Liver (tissue), 9 donors: ENCODE measurements around the gene SGK1. TPM values are rescaled to one million over a fixed set of nuclear protein-coding genes. Genes with fewer than 3 reads are reported as not detected.
"Not testable (repeated sequence)": the region's sequence is repeated elsewhere in the genome, so short reads cannot be mapped to it uniquely, and the experiment has no call there.

Experiments used
- DNase-seq: peaks from one replicate; pipeline ENCODE4 v3.0.0-alpha.2; 2017; ENCODE audit warnings: low spot score
- H3K27ac ChIP-seq, 2 donors: one replicate each; pipeline ENCODE4 v1.7.0; 2013; ENCODE audit warnings: inconsistent platforms in 2 of 2, low read length in 2 of 2, control low read depth in 1 of 2, low read depth in 1 of 2, mild to moderate bottlenecking in 1 of 2
- H3K27me3 ChIP-seq, 4 donors: one replicate each; pipeline versions ENCODE4 v1.6.1 to v1.7.0; 2013; ENCODE audit warnings: low read length in 3 of 4, inconsistent platforms in 1 of 4, mild to moderate bottlenecking in 1 of 4, moderate library complexity in 1 of 4; ENCODE audit not compliant: control insufficient read depth in 4 of 4, insufficient read depth in 4 of 4
- H3K36me3 ChIP-seq, 4 donors: one replicate each; pipeline versions ENCODE4 v1.6.1 to v1.7.0; 2013; ENCODE audit warnings: low read length in 3 of 4, mild to moderate bottlenecking in 3 of 4, low read depth in 1 of 4, moderate library complexity in 1 of 4; ENCODE audit not compliant: control insufficient read depth in 4 of 4, insufficient read depth in 3 of 4
- H3K4me1 ChIP-seq, 4 donors: one replicate each; pipeline versions ENCODE4 v1.6.1 to v1.7.0; 2013; ENCODE audit warnings: low read length in 3 of 4, mild to moderate bottlenecking in 3 of 4, moderate library complexity in 1 of 4; ENCODE audit not compliant: control insufficient read depth in 4 of 4, insufficient read depth in 4 of 4
- H3K4me3 ChIP-seq, 3 donors: one replicate each; pipeline versions ENCODE4 v1.6.1 to v1.7.0; 2013; ENCODE audit warnings: low read length in 3 of 3, control low read depth in 1 of 3, low read depth in 1 of 3, mild to moderate bottlenecking in 1 of 3
- H3K9ac ChIP-seq, 2 donors: one replicate each; pipeline ENCODE4 v1.7.0; 2013; ENCODE audit warnings: low read length in 2 of 2, mild to moderate bottlenecking in 2 of 2, moderate library complexity in 2 of 2, control low read depth in 1 of 2, low read depth in 1 of 2
- H3K9me3 ChIP-seq, 4 donors: one replicate each; pipeline versions ENCODE4 v1.6.1 to v1.7.0; 2013; ENCODE audit warnings: low read length in 3 of 4; ENCODE audit not compliant: control insufficient read depth in 4 of 4
- ATF3 ChIP-seq: IDR thresholded peaks from 2 replicates; pipeline ENCODE4 v1.6.1; 2016; ENCODE audit warnings: antibody characterized with exemption
- CTCF ChIP-seq: fragments of 150-350 bp; IDR thresholded peaks from 2 replicates; pipeline ENCODE4 v1.5.1; 2017; ENCODE audit warnings: improper control_type of control experiment, low read depth, low read length; ENCODE audit not compliant: missing input control
- EGR1 ChIP-seq, 2 donors: IDR thresholded peaks; 2 replicates each; pipeline ENCODE4 v1.6.1; 2016 to 2018; ENCODE audit warnings: antibody characterized with exemption in 2 of 2, low read depth in 2 of 2
- FOXA1 ChIP-seq: IDR thresholded peaks from 2 replicates; pipeline ENCODE4 v1.6.1; 2016; ENCODE audit warnings: antibody characterized with exemption
- FOXA2 ChIP-seq: IDR thresholded peaks from 2 replicates; pipeline ENCODE4 v1.6.1; 2016; ENCODE audit warnings: antibody characterized with exemption
- GABPA ChIP-seq, 2 donors: IDR thresholded peaks in 1 of 2; conservative IDR thresholded peaks in 1 of 2; 2 replicates each; pipeline ENCODE4 v1.6.1; 2016; ENCODE audit warnings: antibody characterized with exemption in 2 of 2, mild to moderate bottlenecking in 1 of 2, moderate library complexity in 1 of 2
- HNF4A ChIP-seq, 2 donors: conservative IDR thresholded peaks; 2 replicates each; pipeline ENCODE4 v1.6.1; 2016; ENCODE audit warnings: antibody characterized with exemption in 2 of 2, mild to moderate bottlenecking in 2 of 2
- HNF4G ChIP-seq: IDR thresholded peaks from 2 replicates; pipeline ENCODE4 v1.6.1; 2016; ENCODE audit warnings: antibody characterized with exemption
- JUND ChIP-seq, 2 donors: IDR thresholded peaks; 2 replicates each; pipeline ENCODE4 v1.6.1; 2016; ENCODE audit warnings: antibody characterized with exemption in 2 of 2
- NR2F2 ChIP-seq: IDR thresholded peaks from 2 replicates; pipeline ENCODE4 v1.6.1; 2016; ENCODE audit warnings: antibody characterized with exemption
- RAD21 ChIP-seq, 2 donors: IDR thresholded peaks; 2 replicates each; pipeline ENCODE4 v1.6.1; 2016; ENCODE audit warnings: antibody characterized with exemption in 2 of 2, mild to moderate bottlenecking in 2 of 2
- RXRA ChIP-seq, 2 donors: IDR thresholded peaks; 2 replicates each; pipeline ENCODE4 v1.6.1; 2017 to 2018; ENCODE audit warnings: antibody characterized with exemption in 2 of 2, mild to moderate bottlenecking in 1 of 2
- SP1 ChIP-seq: IDR thresholded peaks from 2 replicates; pipeline ENCODE4 v1.6.1; 2018; ENCODE audit warnings: antibody characterized with exemption, mild to moderate bottlenecking
- TAF1 ChIP-seq: conservative IDR thresholded peaks from 2 replicates; pipeline ENCODE4 v1.6.1; 2016; ENCODE audit warnings: antibody characterized with exemption, mild to moderate bottlenecking
- YY1 ChIP-seq: IDR thresholded peaks from 2 replicates; pipeline ENCODE4 v1.6.1; 2016; ENCODE audit warnings: antibody characterized with exemption, mild to moderate bottlenecking
- ZBTB33 ChIP-seq: IDR thresholded peaks from 2 replicates; pipeline ENCODE4 v1.6.1; 2016; ENCODE audit warnings: antibody characterized with exemption
- WGBS: extraction: QIAGEN DNeasy Blood & Tissue Kit; methylation state at CpG from one replicate; pipeline ENCODE4 v1.1.7; 2013; 5-methylcytosine and 5-hydroxymethylcytosine counted together
- polyA plus RNA-seq, 2 donors: library from polyadenylated mRNA; stranded (reverse) in 1 of 2; unstranded in 1 of 2; fragments of 200-250 nt in 1 of 2; fragments of >200 nt in 1 of 2; fragmentation: Nextera tagmentation in 1 of 2; extraction: Ambion mirVana in 1 of 2; gene quantifications; one replicate each; pipeline versions ENCODE4 v1.2.1 to v1.2.3, GENCODE V29; 2013 to 2015
- total RNA-seq, 2 donors: library from RNA; depleted of rRNA; stranded (reverse); fragments of >200 nt; gene quantifications; one replicate each; pipeline ENCODE4 v1.2.3, GENCODE V29; 2014
- TF ChIP-seq, protein P1 (sequence below): IDR thresholded peaks from 2 replicates; pipeline ENCODE4 v1.6.1; 2016; ENCODE audit warnings: antibody characterized with exemption
- donor health status: healthy.
- donor health status: healthy.
- donor health status: healthy.
- donor health status: healthy.
- donor health status: healthy.

The SGK1 gene
- total and polyA plus RNA-seq, 4 donors, result 28.0 to 113 (median 35.4) TPM

GRCh38 chr6:134255280-134255679 lies 62.6 kb downstream of the SGK1 start:
- not testable (repeated sequence) for H3K27ac ChIP-seq, H3K27me3 ChIP-seq, H3K9ac ChIP-seq, H3K36me3 ChIP-seq, H3K9me3 ChIP-seq, DNase-seq, H3K4me3 ChIP-seq
- 38% methylated on average over 2 of the region's 2 CpGs for WGBS
- peaks cover 0 to 15% (median 3%) of the 10 kb centered on the region in 4 donors for H3K4me1 ChIP-seq
- peak; percentile 58 for TF ChIP-seq SP1
- peak; percentile 62 to 71 for TF ChIP-seq HNF4A (conservative IDR thresholded peaks at IDR 0.05)
- TF ChIP-seq EGR1 (IDR thresholded peaks at IDR 0.05; ENCODE audit: low read depth in 2 of 2), result peak in 1 of 2 donors; percentile 41
- TF ChIP-seq JUND (IDR thresholded peaks at IDR 0.05), result peak in 1 of 2 donors; percentile 34
- TF ChIP-seq RAD21 (IDR thresholded peaks at IDR 0.05), result peak; percentile 17 to 24
- TF ChIP-seq RXRA (IDR thresholded peaks at IDR 0.05), result peak; percentile 72 to 80

DNA sequence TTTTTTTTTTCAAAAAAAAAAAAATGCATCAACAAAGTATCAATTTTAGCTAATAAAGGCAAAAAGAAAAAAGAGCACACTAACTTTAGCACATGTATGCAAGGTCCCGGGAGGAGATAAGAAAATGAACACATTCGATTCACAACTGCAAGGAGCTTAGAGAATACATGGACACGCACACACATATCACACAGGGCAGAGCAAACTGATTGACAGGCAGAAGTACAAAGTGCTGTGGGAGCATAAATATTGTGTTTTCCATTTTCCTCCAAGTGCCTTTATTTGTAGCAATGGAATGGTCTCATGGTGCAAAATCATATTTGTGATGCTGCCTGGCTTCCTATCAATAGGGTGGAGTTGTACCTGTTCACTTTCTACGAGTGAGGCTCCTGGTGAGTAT lies 63.8 kb downstream of the SGK1 start:
- Histone ChIP-seq H3K9me3 (no peaks in the 10 kb centered on the region), H3K4me3 (no peak overlapping the region), H3K27me3 (no peaks in the 10 kb centered on the region), H3K4me1 (peaks cover 2 to 24% (median 9%) of the 10 kb centered on the region in 4 donors), H3K9ac (no peak overlapping the region), H3K36me3 (no peaks in the 10 kb centered on the region), H3K27ac (no peak overlapping the region)
- no peak for DNase-seq
- no peak for TF ChIP-seq HNF4G
- TF ChIP-seq ATF3, result no peak
- no peak for TF ChIP-seq CTCF
- no peak for TF ChIP-seq TAF1
- TF ChIP-seq RXRA (IDR thresholded peaks at IDR 0.05), result no peak
- no peak for TF ChIP-seq YY1
- TF ChIP-seq, protein P1, sequence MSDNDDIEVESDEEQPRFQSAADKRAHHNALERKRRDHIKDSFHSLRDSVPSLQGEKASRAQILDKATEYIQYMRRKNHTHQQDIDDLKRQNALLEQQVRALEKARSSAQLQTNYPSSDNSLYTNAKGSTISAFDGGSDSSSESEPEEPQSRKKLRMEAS, result no peak
- no peak for TF ChIP-seq ZBTB33
- no peak for TF ChIP-seq SP1
- no peak for TF ChIP-seq GABPA (IDR thresholded peaks at IDR 0.05 in 1 of 2, conservative IDR thresholded peaks at IDR 0.05 in 1 of 2)
- no peak for TF ChIP-seq HNF4A (conservative IDR thresholded peaks at IDR 0.05)
- TF ChIP-seq FOXA2, result no peak
- 87% methylated on average over 4 of the region's 4 CpGs for WGBS

GRCh38 chr6:134253681-134254080 lies 64.2 kb downstream of the SGK1 start:
- no peak for DNase-seq
- no peaks in the 10 kb centered on the region for H3K27me3 ChIP-seq
- WGBS, result 64% methylated on average over 7 of the region's 7 CpGs
- H3K9me3 ChIP-seq, result no peaks in the 10 kb centered on the region
- H3K4me1 ChIP-seq, result peaks cover 2 to 24% (median 9%) of the 10 kb centered on the region in 4 donors
- no peak overlapping the region for H3K9ac ChIP-seq
- H3K4me3 ChIP-seq, result no peak overlapping the region
- H3K36me3 ChIP-seq, result no peaks in the 10 kb centered on the region
- no peak overlapping the region for H3K27ac ChIP-seq
- no peak for TF ChIP-seq CTCF
- TF ChIP-seq HNF4A (conservative IDR thresholded peaks at IDR 0.05), result no peak
- TF ChIP-seq TAF1, result no peak
- TF ChIP-seq NR2F2, result no peak
- TF ChIP-seq GABPA (IDR thresholded peaks at IDR 0.05 in 1 of 2, conservative IDR thresholded peaks at IDR 0.05 in 1 of 2), result no peak
- TF ChIP-seq FOXA2, result no peak
- TF ChIP-seq, protein P1, result no peak
- TF ChIP-seq ATF3, result no peak
- no peak for TF ChIP-seq HNF4G
- TF ChIP-seq FOXA1, result no peak
- TF ChIP-seq EGR1 (IDR thresholded peaks at IDR 0.05; ENCODE audit: low read depth in 2 of 2), result no peak
- no peak for TF ChIP-seq ZBTB33
- TF ChIP-seq RAD21 (IDR thresholded peaks at IDR 0.05), result no peak
- TF ChIP-seq JUND (IDR thresholded peaks at IDR 0.05), result no peak
